Activated gamma-delta T cell treated with Interleukin-2 at 50 U/mL for 16 hours (primary cell): ENCODE results near the gene NACAD.
A peak's percentile ranks its signal among the peaks of the same experiment; 100 is the strongest.
"Not testable (repeated sequence)": the region's sequence is repeated elsewhere in the genome, so short reads cannot be mapped to it uniquely, and the experiment has no call there.

Experiments
- DNase-seq: peaks from one replicate; pipeline ENCODE4 v3.0.0-alpha.2; 2020

Gene NACAD

GRCh38 chr7:45116048-45116447 is 27.3 kb upstream of the NACAD start:
- no peak for DNase-seq

GRCh38 chr7:45114926-45115325 is 26.2 kb upstream of the NACAD start:
- no peak for DNase-seq

GRCh38 chr7:45114257-45114656 is 25.5 kb upstream of the NACAD start:
- DNase-seq = not testable (repeated sequence)

- DNase-seq = no peak
Observed at GRCh38 chr7:45112648-45113047, 23.9 kb upstream of the NACAD start.

DNA sequence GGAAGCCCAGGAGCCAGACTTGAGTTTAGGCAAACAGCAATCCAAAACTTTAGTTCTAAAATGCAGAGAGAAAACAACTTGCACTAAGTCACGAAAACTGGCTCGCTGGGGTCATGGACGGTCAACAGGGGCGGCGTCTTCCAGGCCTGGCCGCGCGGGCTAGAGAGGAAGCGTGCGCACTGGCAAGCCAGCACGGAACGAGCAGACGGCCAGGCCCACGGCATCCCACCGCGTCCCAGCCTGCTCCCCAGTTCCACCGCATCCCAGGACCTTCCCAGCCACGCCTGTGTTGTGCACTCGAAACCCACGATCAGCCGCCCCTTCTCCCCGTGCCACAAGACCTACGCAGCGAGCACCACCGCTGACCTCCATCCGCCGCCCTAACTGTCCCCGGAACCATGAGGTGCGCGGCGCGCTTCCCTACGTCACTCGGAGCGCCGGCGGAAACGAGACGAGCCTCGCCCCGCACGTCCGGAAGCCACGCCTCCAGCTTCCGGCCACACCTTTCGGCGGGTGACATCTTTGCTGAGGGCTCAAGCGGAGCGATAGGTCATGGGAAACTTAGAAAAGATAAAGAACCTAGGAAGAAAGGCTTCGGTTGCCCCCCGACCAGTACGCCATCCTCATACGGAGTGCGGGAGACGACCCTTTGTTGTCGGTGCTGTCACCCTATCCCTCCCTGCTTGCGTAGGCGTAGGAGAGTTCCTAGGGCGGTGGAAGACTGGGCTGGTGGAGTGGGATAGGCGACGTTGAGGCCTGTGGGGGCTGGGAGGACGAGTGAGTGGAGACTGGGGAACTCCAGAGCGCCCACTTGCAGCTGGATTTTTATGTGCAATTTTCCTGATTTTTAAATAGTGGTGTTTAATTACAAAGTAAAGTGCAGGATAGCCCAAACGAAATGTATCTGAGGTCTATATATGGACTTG is 22.8 kb upstream of the NACAD start, which contains the start of gene TBRG4:
TBRG4 (minus strand) TSS at position 400 of the 926 bp plus-strand sequence. CDS start 2,460 bp downstream, outside the sequence.
- DNase-seq = peak; percentile 91

DNA sequence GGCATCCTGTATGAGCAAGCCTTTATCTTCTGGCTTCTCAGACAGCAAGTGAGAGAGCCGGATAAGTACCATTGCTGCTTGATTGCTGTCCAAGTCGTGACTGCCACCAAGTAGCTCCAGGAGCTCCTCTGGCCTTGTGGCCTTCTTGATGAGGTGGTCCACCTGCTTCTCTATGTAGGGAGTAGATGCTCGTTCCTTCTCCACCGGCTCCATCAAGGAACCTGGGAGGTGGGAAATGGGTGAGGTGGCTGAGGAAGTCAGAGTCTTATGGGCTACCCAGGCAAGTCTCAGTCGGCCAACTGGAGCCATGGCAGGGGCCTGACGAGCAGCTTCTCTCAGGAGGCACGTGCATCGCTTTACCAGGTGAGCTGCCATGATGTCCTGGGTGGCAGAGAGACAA is 20.1 kb upstream of the NACAD start:
- no peak for DNase-seq

DNA sequence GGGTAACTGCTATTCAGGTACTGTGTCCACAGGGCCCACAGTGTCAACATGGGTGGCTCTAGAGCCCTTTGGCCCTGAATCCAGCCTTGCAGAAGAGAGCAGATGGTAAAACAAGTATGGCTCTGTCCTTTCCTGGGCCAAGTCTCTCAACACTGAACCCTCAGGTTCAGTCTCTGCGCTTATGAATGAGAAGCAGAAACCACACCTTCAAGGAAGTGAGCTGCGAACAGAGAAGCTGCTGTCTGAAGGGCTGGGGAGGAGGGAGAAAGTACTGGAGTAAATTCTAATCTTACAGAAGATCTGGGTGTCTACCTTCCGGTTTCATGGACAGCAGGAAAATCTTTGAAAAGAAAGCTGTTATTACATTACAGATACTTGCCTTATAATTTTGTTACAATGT is 18.6 kb upstream of the NACAD start:
- DNase-seq = no peak

- DNase-seq = no peak
Observed at GRCh38 chr7:45106820-45107219, 18.1 kb upstream of the NACAD start.

DNA sequence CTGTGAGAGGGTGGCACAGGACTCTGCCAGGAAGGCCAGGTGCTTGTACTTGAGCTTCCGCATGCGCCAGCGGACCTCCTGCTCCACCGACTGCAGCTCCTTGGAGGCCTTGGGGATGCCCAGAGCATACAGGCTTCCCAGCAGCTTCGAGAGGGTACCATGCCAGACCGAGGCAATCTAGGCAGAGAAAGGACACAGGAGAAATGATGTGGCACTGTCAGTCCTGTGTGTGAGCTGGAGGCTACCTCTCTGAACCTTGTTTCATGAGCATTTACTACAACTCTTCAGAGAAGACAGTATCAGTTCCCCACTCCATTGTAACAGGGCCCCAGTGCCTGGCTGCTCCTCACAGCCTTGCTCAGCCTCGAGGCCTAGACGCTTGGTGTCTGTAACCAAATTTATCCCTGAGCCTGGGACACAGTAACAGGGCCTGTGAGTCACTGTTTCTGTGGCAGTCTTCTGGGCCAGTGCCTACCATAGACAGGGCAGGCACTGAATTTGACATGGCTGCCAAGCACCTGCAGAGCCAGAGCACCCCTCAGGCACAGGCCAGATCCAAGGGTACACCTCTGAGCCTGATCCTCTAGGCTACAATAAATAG is 16.9 kb upstream of the NACAD start:
- no peak for DNase-seq

GRCh38 chr7:45104844-45105587 is 16.2 kb upstream of the NACAD start:
- no peak for DNase-seq

DNA sequence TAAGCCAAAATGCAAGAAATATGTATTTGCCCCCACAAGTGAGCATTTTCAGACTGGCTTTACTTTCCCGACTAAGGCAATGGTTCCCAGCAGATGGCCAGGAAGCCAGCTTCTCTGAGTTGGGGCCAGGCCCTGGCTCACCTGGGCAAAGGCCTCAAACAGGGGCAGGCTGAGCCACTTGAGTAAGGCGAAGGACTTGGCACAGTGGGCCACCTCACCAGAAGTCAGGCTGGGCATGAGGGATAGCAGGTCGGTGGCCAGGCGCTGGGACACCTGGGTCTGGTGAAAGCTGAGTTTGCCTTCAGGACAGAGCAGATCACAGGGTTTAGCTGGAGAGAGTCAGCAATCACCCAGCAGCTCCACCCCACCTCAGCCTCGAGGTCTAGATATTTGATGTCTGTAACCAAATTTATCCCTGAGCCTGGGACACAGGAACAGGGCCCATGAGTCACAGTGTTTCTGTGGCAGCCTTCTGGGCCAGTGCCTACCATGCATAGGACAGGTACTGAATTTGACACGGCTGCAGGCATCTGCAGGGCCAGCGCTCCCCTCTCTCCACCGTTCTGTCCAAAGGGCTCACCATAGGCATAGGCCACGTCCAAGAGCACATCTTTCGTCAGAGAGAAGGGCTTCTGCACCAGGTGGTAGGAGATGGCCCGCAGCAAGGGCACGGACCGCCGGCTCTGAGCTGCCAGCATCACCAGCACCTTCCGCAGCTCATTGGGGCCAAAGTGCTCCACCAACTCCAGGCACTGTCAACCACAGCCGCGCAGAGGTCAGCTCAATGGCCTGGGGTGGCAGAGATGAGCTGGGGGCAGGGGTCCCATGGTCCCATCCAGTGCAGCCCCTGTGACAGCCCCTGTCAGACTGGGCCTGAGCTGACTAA is 15.4 kb upstream of the NACAD start:
- DNase-seq = no peak

DNA sequence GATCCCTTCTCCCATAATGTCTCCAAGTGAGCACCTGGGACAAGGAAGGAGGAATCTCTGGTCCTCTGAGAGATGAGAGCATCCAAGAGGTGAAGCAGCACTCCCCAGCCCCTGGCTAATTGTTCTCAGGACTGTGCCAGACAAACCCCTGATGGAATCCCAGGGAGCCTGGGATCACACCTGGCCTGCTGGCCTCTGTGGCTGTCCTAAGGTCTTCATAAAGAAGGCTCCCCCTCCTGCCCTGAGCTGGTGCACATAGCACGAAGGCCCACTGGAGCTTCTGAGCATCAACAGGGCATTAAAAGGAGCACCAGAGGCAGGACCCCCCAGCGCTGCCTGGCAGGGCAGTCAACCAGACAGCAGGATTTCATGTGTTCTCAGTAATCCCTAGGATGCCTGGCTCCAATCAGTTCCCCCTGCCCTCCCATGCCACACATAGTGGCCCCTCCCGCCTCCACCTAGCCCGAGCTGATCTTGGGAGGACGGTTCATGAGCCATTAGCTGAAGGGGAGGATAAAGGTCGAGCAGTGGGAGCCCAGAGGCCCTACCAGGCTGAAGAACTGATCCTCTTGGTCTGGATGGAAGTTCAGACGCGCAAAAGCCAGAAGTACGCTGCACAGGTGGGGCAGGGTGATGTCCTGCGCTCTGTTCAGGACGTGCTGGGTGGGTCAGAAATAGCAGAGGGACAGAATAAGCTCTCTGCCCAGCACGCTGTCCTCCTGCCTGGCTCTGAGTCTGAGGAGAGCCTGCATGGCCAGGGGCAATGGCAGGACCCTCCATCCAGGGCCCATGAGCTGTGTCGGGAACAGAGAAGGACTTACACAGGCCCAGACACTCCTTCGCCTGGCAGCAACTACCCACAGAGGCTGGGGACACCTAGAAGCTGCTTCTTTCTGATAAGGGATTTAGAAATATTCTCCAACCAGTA is 14.3 kb upstream of the NACAD start:
- no peak for DNase-seq

DNA sequence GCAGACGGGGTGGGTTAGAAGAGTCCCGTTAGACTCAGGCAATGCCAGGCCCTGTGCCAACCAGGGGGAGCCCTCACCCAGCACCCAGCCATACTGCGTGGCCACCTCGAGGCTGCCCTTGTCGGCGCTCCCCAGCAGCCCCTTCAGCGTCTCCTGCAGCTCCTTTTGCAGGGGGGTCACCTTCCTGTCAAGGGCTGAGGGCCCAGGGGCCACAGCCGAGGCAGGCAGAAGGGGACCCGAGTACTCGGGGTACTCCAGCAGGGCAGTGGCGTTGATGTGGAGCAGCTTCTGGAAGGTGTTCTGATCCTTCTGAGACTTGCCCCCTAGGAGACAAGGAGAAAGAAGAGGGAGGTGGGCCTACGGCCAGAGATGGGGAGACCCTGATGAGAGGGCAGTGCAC is 13.0 kb upstream of the NACAD start:
- no peak for DNase-seq

GRCh38 chr7:45100761-45101480 is 12.2 kb upstream of the NACAD start:
- no peak for DNase-seq

GRCh38 chr7:45099891-45100760 is 11.4 kb upstream of the NACAD start:
- DNase-seq = no peak

DNA sequence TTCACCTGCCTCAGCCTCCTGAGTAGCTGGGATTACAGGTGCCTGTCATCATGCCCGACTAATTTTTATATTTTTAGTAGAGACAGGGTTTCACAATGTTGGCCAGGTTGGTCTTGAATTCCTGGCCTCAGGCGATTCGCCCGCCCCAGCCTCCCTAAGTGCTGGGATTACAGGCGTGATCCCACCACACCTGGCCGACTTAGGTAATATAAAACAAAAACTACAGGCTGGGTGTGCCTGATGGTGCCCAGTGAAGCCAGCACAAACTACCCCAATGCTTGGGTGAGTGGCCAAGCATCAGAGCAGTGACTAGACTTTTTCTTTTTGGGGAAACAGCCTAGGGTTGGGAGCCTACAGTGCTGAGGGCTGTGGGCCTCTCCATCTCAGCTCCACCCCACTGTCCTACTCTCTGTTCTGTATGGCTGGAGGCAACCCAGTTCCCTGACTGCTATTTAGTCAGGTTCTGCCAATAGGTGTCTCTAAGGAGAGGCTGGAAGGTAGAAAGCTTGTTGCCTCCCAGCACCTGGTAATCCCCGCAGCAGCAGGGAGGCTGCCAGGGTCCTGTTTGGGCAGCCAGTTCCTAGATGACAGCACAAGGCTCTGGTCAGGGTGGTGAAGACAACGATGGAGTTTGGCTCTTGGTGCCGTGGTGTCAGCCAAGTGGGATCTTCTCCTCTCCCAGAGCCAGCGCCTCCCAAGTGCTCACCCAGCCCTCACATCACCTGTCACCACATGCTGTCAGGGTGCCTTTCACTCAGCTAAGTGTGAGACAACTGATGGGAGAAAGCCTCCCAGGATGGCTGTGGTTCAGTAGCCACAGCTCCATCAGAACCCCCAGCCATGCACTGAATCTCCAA is 10.4 kb upstream of the NACAD start:
- no peak for DNase-seq

GRCh38 chr7:45092931-45093235 is 4.1 kb upstream of the NACAD start:
- no peak for DNase-seq

DNA sequence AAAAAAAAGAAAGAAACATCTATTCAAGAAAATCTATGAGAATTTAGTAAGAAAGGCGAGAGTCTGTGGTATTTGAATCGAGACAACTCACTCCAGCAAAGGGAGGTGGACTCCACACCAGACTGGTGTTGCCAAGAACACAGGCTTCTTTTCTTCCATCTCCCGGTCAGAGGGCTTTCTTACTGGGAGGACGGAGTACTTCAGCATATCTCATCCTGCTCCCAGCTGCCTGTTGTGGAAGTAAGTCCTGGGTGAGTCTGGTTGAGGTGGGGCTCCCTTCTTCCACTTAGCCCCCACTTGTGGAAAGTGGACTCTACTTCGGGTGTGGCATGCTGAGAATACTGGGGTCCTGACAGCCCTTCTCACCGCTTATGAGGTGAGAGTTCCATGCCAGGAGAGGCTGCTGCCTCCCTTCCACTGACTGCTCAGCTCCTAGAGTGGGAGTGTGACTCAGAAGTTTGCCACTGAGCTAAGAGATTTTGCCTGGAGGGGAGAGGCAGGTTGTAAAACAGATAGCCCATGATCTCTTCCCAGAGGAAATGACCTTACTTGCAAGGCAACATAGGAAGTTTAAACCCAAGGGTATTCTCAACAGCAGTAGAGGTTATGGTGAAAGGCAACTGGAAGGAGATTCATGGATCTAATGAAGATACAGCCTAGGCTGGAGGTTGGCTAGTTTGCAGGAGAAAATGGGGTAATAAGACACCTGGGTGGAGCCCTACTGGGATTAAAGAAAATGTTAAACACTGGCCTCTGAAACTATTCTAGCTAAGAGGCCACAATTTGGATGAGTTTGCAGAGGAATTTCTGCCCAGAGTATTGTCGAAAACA is 3.5 kb upstream of the NACAD start:
- peak; percentile 2 for DNase-seq
